COR-L47 (cell line): Measurements from ENCODE around the gene TMIE.

ENCODE experiments used
- DNase-seq: peaks from one replicate; lab custom pipeline; 2025; lab: John Stamatoyannopoulos, UW

The TMIE gene

DNA sequence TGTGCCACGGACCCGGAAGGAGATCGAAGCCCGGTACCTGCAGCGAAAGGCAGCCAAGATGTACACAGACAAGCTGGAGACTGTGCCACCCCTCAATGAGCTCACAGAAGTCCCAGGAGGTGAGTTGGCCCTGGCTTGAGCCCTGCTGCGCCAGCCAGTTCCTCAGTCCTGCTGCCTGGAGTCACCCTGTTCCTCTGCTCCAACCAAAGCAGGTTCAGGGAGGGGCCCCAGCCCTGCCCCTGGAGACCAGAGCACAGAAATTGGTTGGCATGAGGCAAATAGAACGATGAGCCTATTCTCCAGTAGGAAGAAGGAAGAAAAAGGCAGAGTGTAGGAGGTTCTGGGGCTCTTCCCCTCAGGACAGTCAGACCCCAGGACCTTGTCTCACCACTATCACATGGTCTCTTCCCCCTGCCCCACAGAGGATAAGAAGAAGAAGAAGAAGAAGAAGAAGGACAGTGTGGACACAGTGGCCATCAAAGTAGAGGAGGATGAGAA is 8.0 kb downstream of the TMIE start:
- DNase-seq = no peak

DNA sequence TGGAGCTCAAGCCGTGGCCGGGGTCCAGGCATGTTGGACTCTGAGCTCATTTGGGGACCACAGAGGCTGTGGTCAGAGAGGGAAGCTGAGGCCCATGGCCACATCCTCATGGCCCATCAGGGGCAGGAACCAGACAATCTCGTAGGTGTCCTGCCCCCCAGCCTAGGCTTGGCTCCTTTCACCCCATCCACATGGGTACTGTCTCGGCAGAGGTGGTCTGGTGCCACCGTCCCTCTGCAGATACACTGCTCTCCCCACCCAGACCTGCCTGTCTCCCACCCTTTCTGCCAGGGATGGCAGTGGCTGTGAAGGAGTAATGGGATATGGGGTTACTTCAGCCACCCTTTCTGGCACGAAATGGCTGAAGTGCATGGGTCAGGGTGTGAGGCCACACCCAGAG is 8.5 kb downstream of the TMIE start:
- no peak for DNase-seq

DNA sequence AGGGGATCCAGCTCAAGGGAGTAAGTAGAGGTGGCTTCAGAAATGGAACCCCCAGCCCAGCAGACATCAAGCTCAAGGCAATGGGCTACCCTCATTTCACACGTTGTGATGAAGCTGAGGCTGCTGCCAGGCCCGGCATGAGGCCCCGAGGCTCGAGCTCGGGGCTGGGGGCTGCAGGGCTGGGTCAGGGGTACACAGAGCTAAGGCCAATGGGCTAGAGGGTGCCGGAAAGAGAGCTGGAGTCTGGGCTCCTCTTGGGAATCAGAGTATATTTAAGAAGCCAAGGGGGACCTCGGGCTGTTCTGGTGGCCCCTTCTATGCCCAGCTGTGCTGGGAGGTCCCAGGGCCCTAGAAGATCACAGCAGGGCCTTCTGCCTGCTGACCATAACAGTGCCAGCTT is 9.0 kb downstream of the TMIE start:
- DNase-seq = no peak

DNA sequence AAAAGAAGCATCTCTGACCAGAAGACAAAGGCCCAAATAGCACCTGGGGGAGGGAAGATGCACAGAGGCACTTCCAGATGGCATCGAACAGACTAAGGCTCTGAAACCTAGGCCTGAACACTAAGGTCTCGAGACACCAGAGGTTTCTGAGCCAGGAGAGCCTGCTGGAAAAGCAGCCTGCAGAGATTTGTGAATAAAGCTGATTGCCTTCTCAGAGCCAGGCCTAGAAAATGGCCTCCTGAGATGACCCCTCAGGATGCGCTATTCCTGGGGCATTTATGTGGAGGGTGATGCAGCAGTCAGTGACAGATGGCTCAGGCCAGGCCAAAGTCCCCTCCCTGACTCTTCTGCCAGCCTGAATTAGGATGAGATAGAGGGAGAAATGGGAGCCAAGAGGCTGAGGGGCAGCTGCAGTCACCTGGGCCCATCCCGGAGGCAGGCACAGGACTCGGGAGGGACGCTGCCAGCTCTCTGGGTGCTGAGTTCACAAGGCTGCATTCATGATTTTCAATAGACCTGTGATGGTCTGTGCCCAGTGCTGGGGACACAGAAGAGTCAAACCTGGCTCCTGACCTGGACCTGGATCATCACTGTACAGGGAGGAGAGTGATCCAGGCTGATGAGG is 9.6 kb downstream of the TMIE start:
- no peak for DNase-seq

DNA sequence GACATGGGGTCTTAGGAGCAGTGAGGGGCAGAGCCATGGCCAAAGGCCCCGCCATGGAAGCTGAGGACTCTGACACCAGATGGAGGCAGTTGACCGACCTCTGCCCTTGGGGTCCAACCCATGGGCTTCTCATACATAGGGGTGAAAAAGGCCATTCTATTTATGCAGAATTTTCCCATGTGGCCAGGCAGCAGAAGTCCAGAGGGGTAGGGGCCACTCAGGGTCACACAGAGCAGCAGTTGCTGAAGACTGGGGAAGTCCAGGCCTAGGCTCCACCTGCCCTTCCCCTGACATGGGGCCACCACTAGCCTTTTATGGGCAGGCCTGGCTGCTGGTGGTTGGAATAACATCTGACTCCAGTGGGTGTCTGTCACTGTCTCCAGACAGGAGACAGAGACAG is 10.1 kb downstream of the TMIE start:
- no peak for DNase-seq

DNA sequence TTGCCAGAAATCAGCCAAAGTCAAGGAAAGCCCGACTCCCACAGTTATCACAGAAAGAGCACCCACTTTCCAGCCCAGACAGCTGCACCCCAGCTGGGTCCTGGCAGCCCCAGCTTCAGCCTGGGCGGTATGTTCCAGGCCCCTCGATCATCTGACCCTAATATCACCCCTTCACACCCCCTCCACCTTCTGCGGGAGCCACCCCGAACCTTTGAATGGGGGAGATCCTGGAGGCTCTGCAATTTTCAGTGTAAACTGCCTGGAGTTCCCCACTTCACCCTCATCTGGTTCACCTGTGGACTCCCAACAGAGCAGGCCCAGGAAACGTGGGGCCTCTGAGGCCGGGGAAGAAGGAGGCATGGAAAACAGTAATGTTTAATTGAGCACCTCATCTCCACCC is 10.6 kb downstream of the TMIE start:
- DNase-seq = no peak

DNA sequence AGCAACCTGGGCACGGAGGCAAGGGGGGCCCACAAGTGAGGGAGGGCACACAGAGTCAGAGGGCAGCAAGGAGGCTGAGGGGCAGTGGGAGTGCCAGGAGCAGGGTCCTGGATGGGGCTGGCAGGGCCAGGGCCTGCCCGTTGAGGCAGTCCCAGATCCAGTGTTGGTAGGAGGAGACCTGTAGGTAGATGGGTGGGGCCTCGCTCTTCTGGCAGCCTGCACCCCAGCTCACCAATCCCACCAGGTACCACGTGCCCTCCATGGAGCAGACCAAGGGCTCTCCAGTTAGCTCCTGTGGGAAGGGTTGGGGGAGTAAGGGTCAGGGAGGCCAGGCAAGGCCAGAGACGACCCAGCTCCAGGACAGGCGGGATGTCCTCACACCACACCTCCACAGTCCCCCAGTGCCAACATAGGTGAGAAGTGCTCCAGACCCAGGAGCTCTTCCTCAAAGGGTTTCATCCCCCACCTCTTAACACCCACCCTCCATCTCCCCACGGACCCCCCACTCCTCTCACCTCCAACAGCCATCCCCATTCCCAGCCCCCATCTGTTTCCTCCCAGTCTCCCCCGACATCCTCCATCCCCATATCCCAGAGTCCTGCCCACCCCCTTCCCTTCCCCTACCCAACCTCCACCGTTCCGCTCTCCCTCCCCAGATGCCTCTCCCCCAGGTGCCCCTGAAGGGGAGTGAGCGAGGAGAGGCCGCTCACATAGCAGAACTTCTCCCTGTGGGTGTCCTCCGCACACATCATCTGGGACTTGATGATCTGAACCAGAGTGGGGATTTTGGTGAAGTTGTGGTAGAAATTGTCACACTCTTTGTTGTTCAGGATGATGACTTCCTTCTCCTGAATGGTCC is 11.2 kb downstream of the TMIE start:
- no peak for DNase-seq

DNA sequence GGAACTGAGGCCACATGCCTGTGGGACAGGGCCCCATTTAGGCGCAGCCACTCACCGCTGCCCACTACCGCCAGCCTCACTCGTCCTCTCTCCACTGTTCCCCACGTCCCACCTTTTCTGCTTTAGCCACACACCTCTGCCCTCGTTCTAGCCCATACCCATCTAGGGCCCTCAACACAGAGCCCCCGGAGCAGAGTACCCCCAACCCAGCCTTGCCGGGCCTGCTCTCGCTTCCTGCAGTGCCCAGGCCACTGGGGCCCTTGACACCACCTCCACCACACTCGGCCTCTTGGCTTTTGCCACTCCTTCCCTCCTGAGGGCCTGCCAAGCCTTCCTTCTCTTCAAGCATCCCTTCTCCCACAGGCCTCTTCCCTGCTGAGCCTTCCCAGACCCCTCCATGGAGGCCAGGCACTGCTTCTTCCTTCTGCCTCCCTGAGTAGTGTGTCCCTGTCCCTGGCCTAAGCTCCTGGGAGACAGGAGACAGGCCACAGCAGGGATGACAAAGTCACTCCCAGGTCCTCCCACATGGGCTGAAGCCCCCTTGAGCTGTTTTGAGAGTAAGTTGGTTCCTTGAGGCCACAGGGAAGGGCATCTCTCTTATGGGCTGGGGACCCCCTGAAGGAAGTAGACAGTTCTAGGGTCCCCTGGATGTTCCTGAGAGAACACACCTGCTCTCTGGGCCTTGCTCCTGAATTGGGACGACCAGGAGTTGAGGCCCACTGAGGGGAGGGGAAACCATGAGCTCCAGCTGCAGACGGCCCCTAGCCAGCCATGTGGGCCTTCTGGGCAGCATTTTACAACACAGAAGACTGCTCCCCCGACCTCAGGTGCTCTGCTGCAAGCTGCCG is 12.1 kb downstream of the TMIE start:
- DNase-seq = no peak

DNA sequence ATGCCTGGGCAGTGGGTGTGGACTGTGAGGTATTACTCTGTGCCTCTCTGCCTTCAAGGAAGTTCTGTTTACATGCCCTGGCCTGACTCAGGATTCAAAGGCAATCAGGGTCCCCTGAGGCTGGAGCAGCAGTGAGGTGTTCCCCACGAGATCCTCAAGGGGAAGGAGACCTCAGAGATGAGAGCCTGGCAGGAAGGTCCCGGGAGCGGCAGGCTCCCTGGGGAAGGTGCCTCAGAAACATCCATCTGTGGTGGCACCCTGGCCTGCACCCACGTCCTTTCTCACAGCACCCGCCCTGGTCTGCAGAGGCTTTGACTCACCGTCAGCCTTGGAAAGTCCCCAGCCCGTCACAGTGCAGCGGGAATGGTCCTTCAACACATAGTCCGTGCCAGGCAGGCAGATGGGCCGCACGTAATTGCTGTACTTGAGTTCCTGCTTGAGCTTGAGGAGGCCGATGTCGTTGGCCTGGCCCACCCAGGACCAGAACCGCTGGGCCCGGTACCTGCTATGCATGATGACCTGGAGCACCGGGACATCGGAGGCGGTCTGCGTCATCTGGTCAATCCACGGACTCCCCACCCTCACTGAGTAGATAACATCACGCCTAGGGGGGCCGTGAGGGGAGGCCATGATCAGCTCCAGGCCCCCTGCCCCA is 12.8 kb downstream of the TMIE start:
- DNase-seq = no peak

DNA sequence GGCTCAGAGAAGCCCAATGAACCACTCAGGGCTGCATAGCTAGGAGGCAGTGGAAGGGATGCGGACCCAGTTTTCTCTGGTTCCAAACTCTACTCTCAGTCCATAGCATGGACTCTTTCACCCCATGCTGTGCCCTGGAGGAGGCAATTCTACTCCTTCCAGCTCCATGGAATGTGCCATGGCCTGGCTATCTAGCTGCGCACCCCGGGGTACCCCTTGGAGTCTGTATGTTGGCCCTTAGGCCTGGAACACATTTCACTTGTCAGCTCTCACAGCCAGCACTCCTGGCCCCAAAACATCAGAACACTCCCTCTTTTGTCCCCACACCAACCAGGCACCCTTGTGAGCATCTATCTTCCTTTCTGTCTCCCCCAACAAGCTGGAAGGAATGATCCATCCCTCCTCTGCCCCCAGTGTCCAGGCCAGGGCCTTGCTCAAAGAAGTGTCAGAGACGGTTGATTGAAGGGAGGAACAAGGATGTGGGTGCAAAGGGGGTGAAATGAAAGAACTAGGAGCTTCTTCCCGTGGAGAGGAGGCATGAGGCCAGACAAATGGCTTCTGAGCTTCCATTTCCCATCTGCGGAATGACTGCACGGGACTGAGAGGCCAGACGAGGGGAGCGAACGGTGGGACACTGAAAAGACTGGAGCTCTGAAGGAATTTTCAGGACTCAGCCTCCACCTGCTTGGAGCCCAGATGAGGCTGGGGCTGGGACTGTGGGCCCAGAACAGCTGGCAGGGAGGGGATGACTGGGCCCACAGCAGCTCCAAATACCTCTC is 13.7 kb downstream of the TMIE start:
- DNase-seq = no peak

DNA sequence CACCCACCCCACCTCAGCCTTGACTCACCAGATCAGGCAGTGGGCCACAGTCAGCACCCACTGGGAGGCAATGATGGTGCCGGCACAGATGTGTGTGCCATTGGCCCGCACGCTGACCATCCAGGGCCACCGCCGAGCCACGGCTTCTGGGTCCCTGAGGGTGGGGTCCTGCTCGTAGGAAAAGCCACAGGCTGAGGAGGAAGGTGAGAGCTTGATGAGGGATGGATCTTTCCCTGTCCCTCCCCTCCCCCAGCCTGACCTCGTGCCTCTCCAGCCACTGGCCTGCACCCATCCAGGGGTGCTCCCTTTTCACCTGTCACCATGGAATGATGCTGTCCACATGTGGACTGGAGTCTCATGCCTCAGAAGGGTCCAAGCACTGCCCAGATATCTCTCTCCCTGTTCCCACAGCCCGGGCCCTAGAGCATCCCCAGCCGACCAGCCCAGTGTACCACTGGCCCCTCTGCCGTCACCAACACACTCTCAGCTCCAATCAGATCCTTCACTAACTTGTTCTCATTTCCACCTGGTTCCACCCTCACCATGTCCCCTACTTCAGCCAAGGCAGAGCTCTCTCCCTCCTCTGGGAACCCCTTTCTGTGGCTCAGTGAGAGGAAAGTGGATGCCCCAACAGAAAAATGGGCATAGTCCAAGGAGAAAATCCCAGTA is 14.4 kb downstream of the TMIE start:
- no peak for DNase-seq

DNA sequence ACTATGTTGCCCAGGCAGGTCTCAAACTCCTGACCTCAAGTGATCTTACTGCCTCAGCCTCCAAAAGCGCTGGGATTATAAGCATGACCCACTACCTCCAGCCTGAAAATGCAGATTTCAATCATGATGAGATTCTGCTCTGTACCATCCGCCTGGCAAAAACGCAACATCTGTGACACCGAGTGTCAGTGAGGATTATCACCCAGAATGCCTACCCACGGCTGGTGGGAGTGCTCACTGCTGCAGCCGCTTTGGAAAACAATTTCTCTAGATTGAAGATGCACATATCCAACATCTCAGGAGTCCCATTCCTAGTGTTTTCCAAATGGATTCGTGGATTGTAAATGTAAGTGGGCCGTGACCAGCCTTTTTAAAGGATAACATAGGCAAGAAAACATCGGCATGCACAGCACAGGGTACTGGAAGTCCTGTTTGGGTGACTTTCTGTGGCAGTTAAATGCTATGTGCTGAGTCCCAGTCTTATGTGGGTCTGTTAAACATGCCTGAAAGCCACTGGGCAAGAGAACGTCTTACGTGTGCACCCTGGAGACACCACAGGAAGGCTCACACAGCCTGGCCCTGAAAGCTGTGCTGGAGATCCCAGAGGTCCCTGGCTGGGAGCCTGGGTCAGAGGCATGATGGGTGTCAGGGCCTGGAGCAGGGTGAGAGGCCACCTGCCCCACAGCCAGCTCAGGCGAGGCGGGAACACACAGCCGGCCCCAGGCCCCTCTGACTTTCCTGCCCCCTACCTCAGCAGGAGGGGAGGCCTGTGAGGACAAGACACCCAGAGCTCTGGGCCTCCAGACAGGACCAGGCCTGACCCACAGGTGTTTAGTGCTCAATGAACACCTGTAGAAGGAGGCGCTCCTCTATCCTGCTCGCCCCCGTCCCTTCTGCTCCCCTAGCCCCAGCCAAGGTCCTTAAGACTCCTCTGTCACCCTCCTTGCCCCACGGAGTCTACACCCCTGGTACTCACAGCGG is 15.6 kb downstream of the TMIE start:
- no peak for DNase-seq

DNA sequence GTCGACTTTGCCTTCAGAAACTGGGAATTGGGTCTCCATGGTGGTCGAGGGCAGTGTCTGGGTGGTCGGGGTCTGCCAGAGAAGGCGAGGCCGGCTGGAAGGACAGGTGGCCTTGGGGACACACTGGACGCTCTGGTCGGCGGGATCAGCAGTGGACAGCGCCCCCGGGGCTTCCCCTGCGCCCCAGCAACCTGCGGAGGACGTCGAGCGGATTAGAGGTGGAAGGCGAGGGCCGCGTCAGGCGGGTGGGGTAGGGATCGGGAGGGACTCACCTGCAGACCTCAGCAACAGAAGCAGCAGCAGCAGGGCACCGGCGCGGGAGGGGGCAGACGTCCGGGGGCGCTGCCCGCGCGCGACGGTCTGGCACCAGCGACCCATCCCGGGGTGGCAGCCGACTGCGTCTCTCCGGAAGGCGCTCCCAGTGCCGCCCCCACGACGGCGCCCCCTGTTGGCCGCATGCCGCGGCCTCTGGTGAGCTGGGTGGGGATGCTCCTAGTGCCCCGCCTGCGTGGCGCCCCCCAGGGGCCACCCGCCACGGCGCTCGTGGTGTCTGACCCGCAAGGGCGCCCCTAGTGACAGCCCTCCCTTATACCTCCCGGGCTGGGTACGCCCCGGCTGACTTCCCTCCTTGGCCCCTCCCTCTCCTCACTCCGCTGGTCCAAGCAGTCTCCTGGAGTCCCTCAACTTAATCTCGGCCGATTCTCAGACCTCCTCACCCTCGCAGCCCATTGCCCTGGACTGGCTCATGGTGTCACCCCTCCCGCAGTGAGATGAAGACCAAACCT is 16.4 kb downstream of the TMIE start, which contains the start of gene PRSS50:
TSS of gene PRSS50 (minus strand) at position 423 of the 785 bp plus-strand sequence. CDS start at position 378, 45 bp downstream.
- DNase-seq = no peak

DNA sequence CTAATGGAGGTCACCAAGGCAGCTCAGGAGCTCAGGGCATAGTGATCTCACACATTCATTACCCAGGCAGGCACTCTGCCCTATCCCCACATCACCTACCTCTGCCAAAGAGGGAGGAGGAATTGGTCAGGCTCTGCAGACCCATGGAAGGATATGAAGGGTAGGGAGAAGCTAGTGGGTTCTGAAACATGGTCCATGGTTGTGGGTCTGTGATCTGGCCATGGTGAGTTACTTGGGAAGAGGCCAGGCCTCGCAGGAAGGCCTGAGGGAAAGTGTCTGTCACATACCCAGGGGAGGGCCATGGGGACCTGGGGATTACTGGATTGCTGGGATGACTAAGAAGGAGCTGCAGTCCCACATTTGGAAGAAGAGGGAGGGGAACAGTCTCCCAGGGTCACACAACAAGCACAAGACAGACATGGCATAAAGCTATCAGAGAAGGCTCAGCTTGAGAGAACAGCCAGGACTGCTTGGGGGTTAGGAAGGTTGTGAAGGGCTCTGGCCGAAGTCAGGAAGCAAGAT is 17.9 kb downstream of the TMIE start:
- no peak for DNase-seq

DNA sequence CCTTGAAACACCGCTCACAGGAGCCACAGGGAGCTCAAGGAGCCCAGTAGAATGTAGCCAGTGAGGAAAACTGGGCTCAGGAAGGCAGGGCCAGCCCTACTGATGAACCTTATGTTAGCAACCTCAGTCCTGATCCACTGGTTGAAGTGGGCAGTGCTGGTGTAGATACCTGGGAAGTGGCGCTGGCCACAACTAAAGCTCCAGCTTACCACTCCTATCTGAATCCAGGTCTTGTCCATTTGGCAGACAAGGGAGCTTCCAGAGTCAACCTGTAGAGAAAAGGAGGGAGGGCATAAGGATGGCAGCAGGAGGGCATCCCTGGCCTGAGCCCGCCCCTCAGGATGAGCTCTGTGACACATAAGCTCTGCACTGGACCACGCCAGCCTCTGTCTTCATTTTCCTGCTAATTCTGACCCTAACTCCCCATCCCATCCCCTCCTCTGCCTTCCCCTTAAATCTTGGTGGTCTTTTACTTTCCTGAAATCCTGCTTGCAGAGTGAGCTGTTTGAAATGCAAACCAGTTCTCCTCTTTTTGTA is 18.6 kb downstream of the TMIE start:
- no peak for DNase-seq

DNA sequence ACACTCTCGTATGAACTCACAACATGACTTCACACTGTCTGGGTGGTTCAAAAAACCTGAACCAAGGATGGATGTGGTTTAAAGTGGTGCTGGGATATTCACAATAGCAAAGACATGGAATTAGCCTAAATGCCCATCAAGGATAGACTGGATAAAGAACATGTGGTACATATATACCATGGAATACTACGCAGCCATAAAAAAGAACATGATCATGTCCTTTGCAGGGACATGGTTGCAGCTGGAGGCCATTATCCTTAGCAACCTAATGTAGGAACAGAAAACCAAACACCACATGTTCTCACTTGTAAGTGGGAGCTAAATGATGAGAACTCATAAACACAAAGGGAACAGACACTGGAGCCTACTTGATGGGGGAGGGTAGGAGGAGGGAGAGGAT is 19.8 kb downstream of the TMIE start:
- DNase-seq = no peak

DNA sequence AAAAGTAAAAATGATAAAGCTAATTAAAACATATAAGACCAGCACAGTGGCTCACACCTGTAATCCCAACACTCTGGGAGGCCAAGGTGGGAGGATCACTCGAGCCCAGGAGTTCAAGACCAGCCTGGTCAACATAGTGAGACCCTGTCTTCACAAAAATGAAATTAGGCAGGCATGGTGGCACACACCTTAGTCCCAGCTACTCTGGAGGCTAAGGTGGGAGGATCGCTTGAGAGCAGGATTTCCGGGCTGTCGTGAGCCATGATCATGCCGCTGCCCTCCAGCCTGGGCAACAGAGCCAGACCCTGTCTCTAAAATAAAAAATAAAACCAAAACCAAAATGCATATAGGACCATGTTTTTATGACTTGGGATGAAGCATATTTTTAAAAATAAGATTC is 21.3 kb downstream of the TMIE start:
- DNase-seq = no peak

DNA sequence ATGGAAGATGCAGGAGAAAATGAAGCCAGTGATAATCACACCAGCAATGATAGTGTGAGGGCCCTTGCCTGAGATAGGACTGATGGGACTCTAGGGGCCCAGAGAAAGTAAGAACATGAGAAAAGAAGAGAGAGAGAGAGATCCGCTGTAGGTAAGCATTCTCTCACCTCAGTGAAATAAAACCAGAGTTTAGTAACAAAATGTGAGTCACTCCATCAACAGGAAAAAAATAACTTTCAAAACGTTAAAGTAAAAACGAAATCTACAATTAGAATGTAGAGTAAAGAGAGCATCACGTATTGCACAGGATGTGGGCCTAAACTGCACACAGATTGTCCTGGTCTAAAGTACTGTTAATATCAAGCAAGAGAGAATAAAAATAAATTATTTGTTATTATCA is 23.2 kb downstream of the TMIE start:
- DNase-seq = no peak
